22Rv1 (cell line): Measurements from ENCODE around the gene PELI1.

Source experiments
- H3K27ac ChIP-seq: fragments of 450-650 bp; 2 replicates; pipeline ENCODE4 v1.5.1; 2017
- CTCF ChIP-seq: fragments of 450-650 bp; IDR thresholded peaks from 2 replicates; pipeline ENCODE4 v1.5.1; 2017; ENCODE audit warnings: mild to moderate bottlenecking
- ZFX ChIP-seq: fragments of 450-650 bp; IDR thresholded peaks from 2 replicates; pipeline ENCODE4 v1.6.1; 2017; ENCODE audit warnings: antibody characterized with exemption, borderline replicate concordance

The PELI1 gene

DNA sequence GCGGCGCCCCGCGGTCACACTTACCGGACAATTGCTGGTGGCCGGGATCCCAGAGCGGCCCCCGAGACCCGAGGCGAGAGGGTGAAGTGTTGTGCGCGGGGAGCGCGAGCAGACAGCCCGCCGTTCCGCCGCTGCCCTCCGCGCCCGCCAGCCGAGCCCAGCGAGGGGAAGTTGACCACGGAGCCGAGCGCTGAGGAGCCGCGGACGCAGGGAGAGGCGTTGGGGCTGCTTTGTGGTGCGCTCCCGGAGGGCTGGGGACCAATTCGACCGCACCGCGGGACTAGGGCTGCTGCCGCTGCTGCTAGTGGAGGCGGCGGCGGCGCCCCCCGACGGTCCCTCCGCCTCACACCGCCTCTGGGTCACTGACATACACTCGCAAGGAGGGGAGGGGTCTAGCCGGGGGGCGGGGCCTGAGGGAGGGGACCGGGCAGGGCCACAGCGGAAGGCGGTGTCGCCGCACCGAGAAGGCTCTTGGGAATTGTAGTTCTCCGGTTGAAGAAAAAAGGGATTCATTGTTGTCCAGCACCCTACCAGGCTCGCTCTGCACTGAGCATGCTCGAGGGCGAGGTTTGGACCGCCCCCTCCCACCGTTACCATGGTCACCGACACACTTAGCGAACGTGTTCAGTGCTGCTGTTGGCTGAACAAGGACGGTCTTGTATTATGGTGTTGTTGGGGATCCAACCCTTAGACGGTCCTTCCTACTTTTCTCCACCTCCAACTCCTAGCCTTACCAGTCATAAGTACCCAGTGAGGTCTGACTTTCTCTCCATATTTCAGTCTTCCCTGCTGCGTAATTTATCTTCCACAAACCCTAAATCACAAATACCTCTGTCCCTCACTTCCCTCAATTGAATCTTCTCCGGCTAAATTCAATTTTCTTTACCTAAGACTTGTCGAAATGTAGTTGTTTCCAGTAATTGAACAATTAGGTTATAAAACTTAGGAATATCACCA lies at the start of gene PELI1:
Gene PELI1, minus strand, starts transcription at position 364 of the 957 bp plus-strand sequence. CDS start 36,110 bp downstream, outside the sequence.
- H3K27ac ChIP-seq = peak within 1 kb of the TSS; percentile 53
- no peak for TF ChIP-seq ZFX
- TF ChIP-seq CTCF = peak; percentile 52

- TF ChIP-seq ZFX (no peak), CTCF (no peak)
- H3K27ac ChIP-seq = no peak overlapping the region
These were observed 49.3 kb upstream of the PELI1 start for GRCh38 chr2:64193491-64193890.

DNA sequence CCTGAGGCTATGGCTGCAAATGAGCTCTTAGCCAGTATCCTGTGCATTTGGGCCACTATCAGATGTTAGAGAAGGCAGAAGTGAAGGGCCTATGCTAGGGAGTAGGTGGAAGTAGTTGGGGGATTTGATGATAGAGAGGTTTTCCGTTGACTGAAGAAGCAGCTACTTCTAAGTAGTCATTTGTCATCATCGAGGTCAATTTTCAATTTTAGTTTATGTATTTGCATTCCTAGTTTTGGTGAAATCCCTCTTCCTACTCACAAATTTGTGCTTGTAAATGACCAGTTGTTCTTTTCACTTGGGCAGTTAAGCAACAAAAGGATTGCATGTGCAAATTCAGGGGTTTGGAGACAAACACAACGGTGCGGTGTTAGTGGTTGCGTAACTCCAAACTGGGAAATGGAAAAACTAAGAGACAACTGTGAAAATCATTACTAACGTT lies 48.5 kb upstream of the PELI1 start:
- TF ChIP-seq ZFX (no peak), CTCF (no peak)
- H3K27ac ChIP-seq = no peak overlapping the region

- no peak overlapping the region for H3K27ac ChIP-seq
- no peak for TF ChIP-seq CTCF
- TF ChIP-seq ZFX = no peak
These were observed 47.9 kb upstream of the PELI1 start for GRCh38 chr2:64192125-64192479.

DNA sequence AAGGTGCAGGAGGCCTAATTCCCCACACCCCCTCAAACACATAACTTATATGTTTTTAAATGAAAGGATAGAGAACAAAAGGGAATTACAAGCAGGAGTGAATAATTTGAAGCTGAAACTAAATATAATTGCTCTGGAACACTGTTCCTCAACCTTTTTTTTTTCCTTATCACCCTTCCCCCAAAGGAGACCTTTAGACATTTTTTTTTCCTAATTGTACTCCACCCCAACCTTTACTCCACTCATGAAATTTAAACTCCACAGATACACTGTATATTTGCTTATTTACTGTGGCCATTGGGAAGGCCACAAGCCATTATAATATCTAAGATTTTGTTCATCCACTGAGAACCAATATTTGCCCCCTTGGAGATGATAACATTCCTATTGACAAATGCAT lies 45.4 kb upstream of the PELI1 start:
- no peak overlapping the region for H3K27ac ChIP-seq
- no peak for TF ChIP-seq CTCF
- TF ChIP-seq ZFX = no peak

GRCh38 chr2:64189167-64189566 lies 44.9 kb upstream of the PELI1 start:
- H3K27ac ChIP-seq = no peak overlapping the region
- TF ChIP-seq ZFX (no peak), CTCF (no peak)

- TF ChIP-seq CTCF (no peak), ZFX (no peak)
- H3K27ac ChIP-seq = no peak overlapping the region
These were observed 42.7 kb upstream of the PELI1 start for GRCh38 chr2:64186699-64187605.
